Fibroblast of mammary gland (primary cell): ENCODE data around the gene WLS.
A peak's percentile ranks its signal among the peaks of the same experiment; 100 is the strongest.

Source experiments
- DNase-seq: peaks from one replicate; pipeline ENCODE4 v3.0.0-alpha.2; 2010; ENCODE audit warnings: low read depth
- H3K4me3 ChIP-seq: 2 replicates; pipeline ENCODE4 v1.5.1; 2011; ENCODE audit warnings: low read depth, mild to moderate bottlenecking, low read length, moderate library complexity; ENCODE audit not compliant: control insufficient read depth
- TF ChIP-seq, protein P1 (sequence below): conservative IDR thresholded peaks from 2 replicates; pipeline ENCODE4 v1.5.1; 2011; ENCODE audit warnings: low read depth, low read length, inconsistent platforms; ENCODE audit not compliant: control insufficient read depth, insufficient read depth

Gene WLS

DNA sequence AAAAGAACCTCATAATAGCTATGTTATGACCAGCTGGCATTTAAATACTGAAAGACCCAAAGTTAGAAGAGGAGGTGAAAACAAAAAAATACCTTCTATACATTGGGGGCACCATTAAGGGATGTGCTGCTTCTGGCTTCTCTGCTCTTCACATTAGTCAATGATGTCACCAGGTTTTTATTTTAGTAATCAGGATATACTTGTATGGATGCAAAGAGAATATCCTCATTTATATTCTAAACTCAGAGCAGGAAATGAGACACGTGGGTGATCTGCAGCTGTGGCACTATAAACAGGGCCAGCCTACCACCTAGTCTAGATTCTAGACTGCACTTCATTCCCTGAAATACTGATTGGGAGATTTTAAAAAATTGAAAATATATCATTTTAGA lies 51.2 kb downstream of the WLS start:
- DNase-seq: no peak
- TF ChIP-seq, protein P1, sequence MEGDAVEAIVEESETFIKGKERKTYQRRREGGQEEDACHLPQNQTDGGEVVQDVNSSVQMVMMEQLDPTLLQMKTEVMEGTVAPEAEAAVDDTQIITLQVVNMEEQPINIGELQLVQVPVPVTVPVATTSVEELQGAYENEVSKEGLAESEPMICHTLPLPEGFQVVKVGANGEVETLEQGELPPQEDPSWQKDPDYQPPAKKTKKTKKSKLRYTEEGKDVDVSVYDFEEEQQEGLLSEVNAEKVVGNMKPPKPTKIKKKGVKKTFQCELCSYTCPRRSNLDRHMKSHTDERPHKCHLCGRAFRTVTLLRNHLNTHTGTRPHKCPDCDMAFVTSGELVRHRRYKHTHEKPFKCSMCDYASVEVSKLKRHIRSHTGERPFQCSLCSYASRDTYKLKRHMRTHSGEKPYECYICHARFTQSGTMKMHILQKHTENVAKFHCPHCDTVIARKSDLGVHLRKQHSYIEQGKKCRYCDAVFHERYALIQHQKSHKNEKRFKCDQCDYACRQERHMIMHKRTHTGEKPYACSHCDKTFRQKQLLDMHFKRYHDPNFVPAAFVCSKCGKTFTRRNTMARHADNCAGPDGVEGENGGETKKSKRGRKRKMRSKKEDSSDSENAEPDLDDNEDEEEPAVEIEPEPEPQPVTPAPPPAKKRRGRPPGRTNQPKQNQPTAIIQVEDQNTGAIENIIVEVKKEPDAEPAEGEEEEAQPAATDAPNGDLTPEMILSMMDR: no peak
- no peak overlapping the region for H3K4me3 ChIP-seq

DNA sequence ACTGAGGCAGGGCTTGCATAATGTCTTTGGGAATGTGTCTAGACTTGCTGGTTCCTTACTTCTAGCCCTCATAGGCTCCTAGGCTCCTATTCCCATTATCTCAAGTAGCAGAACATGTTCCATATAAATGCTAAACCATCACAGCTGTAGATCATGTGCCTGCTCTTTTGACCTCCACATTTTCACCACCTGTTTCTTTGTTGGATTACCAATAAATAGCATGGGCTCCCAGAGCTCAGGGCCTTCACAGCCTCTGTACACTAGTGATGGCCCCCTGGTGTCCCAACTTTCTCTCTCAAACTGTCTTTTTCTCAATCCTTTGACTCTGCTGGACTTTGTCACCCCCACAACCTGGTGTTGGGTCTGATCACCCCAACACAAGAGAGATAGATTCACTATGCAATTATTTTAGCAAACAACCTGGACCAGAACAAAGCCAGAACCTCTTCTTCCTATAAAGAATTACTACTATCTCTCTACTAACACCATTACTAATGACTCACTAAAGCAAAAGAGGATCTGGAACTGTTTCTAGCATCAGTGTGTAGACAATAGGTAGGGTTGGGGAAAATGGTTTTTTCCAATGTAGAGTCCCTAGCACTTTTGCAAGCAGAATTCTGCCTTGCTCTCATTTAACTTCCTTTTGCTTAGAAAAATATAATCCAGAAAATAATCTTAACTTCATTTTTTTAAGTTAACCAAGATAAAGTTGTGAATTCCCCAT lies 51.7 kb downstream of the WLS start:
- H3K4me3 ChIP-seq: no peak overlapping the region
- TF ChIP-seq, protein P1: no peak
- DNase-seq: no peak

DNA sequence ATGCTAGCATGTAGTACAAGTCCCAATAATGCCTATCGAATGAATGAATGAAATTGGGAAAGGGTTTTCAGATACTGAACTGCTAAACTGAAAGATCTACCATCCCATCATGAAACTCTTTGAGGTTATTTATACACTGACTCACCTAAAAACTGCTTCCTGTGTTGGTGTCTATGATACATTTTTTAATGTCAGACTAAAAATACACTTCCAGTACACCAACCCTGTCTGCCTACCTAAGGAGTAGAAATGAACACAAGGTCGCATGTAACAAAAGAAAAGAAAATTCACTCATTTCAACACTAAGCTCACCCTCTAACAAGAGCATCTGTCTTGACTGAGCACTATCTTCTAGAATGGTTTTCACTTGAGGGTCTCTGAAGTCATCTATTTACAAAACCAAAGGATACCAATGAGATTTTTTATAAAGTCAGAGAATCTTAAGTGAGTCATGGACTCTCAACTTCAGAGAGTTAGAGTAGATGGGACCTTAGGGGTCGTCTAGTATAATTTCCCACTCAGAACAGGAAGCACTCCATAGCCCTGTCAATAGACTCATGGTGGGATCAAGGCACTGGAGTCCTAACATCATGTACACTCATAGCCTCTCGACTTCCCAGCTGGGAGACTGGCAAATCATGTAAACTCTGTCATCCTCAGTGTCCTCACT lies 53.4 kb downstream of the WLS start:
- peak; percentile 43 for DNase-seq
- H3K4me3 ChIP-seq: no peak overlapping the region
- TF ChIP-seq, protein P1: no peak

DNA sequence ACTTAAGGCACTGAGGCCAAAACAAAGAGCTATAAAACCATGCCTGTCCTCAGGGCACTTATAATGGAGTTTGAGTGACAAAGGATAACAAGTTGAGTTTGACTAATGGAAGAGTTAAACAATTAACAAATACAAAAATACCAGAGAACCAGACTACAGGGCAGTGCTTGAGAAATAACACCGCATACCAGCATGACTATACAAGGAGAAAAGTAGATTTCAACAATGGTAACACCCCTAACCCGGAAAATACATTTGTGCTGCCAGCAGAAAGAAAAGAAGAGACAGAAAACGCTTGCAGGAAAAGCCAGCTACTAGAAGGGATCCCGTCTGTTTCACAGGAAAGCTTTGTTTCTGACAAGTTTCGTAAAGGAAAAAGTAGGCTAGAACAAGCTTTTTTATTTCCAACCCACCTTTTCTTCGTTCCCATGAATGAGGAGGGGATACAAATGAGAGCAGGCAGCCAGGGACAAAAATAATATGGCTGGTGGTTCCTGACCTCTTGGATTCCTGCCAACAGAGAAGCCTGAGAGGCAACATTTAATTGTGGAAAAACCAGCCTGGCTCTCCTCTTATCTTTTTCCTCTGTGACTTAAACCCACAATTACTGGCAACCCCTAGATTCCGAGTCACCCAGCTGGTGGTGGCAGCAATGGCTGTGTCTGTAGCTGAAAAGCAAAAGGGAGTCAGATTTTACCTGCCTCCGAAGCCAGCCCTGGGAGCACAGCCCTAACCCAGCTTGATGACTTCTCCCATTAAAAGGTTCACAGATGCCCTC lies 56.5 kb downstream of the WLS start:
- TF ChIP-seq, protein P1: no peak
- no peak for DNase-seq
- H3K4me3 ChIP-seq: no peak overlapping the region

DNA sequence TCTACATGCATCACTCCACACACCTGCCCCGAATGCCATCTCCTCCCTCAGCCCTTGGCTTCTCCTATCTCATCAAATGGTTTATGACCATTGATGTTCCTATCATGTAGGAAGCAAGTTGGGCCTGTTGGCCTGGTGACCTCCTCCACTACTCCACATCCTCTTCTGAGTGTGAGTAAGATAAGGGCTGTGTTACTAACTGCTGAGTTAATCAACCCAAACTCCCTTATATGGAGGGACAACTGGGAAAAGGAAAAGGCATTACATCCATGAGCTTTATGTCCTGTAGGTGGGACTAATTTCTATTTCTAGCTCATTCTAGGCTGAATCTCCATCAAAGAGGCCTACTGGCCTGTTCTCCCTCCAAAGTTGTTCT lies 57.6 kb downstream of the WLS start:
- TF ChIP-seq, protein P1: peak; percentile 10
- no peak overlapping the region for H3K4me3 ChIP-seq
- DNase-seq: peak; percentile 80

DNA sequence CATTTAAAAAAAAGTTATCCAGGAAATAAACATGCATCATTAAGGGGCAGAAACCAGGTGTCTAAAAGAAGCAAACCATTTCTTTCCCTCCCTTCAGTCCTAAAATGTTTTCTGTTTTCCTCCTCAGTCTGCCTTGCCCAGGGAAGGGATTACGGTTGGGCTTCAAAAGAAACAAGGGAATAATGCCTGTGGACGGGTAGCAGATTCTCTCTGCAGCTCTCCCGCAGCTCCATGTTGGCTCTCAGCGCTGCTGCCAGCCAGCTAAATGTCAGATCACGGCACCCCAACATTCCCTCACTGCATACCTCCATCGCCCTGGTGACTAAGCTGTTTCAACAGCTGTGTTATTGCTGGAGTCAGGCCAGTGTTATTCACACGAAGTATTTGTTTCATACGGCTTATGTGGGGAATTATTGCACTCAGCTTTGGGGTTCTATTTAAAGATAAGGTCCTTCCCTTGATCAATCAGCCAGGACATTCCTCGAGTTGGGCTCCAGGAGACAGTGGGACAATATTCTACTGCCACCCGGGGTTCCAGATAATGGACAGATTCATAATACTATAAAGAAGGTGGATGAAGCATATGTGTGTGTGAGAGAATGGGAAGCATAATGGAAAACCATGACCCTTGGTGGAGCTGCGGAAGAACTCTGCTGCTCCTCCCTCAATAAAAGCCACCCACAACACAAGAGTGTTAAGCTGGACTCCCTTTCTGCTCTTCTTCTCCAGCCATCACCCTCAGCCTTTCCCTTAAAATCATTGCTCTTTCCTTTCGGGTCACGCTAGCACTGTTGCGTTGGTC lies 58.2 kb downstream of the WLS start:
- H3K4me3 ChIP-seq: no peak overlapping the region
- TF ChIP-seq, protein P1: no peak
- DNase-seq: peak; percentile 95
